Measurements from ENCODE around the gene EIF5AL1.

DNA sequence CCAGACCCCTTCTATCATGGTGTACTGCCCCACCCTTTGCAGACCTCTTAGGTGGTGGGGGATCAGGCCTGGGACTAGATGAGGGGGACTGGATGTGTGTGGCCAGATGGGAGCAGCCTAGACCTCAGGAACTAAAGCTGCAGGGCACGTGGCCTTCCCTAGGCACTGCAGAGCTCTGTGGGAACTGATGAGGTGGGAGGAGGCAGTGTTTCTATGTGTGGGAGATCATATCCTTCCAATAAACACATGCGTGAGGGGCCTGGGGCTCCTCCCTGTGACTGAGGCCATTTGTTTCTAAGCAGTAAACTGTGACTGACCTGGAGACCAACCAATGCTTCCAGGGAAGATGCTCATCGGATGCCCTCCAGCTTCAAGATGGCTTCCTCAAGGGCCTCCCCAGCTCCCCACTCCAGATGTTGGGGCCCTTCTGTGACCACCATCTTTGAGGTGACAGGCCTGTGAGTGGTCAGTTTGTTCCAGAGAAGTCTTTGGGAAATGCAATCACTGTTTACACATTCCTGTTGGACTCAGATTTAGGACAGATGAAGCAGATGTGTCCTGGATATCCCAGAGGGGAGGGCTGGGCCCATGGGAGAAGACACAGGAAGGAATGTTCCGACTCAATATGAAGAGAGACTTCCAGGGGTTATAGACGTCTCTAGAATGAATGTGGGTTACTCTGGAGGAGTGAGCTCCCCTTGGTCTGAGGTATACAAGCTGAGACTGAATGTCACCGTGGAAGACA is 43.3 kb upstream of the EIF5AL1 start:
- TF ChIP-seq EZH2 (IDR thresholded peaks at IDR 0.05; ENCODE audit: insufficient read depth, poor library complexity, severe bottlenecking) (no peak), EZH2phosphoT487 (IDR thresholded peaks at IDR 0.05; ENCODE audit: insufficient read depth, low read depth) (no peak)
